ENCODE results near the gene CACNA1H.
"Not testable (repeated sequence)": the region's sequence is repeated elsewhere in the genome, so short reads cannot be mapped to it uniquely, and the experiment has no call there.

DNA sequence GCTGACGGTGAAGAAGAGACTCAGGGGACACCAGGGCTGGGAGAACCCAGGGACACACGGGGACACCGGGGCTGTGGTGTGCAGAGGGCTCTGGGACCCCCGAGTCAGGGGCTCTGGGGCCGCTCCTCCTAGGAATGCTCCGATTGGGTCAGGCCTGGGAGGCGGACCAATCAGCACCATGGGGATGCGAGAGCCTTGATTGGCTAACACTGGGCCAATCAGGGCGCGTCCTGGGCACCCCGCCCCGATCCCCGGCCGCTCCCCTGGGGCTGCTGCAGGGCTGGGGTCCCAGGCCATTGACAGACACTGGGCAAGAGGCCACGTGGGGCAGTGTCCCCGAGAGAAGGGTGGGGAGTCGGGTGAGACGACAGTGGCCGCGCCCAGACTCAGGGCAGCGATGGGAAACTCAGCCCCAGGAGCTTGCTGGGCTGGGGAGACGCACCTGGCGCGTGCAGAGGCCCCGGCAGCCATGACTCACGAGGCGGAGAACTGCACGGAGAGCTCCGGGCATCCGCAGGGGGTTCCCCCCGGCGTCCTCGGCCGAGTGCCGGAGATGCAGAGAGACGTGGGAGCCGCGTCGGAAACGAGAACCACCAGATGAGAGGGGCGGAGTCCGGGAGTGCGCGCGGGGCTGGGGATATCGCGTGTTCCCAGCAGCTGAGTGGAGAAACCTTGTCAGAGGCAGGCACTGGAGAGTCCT lies 79.3 kb downstream of the CACNA1H start:
- TF ChIP-seq BHLHE40 (IDR thresholded peaks at IDR 0.05; ENCODE audit: borderline replicate concordance); LEF1 (IDR thresholded peaks at IDR 0.05; ENCODE audit: borderline replicate concordance); SP1 (IDR thresholded peaks at IDR 0.05); ELF4 (IDR thresholded peaks at IDR 0.05); HDGF (IDR thresholded peaks at IDR 0.05; ENCODE audit: borderline replicate concordance); FOXK2 (IDR thresholded peaks at IDR 0.05); L3MBTL2 (conservative IDR thresholded peaks at IDR 0.05): not testable (repeated sequence)
